H1 (cell line): ENCODE results near the gene NPTX1. TPM values are rescaled to one million over a fixed set of nuclear protein-coding genes. Genes with fewer than 3 reads are reported as not detected.

ENCODE experiments used
- CTCF ChIA-PET: fragments of 300-600 bp; sonication (Branson Sonifier 250); formaldehyde crosslinking; loops from one replicate; lab custom pipeline; 2021; ENCODE audit not compliant: partially characterized antibody; lab: Charles Lee
- POLR2A ChIA-PET: fragments of 300-600 bp; sonication (Branson Sonifier 250); formaldehyde crosslinking; loops from one replicate; lab custom pipeline; 2021; ENCODE audit warnings: inconsistent platforms; ENCODE audit not compliant: partially characterized antibody; lab: Charles Lee
- DNase-seq, 2 experiments: peaks; one replicate each; pipeline versions ENCODE4 v3.0.0 to v3.0.0-alpha.2; 2010 to 2022; ENCODE audit warnings: low spot score in 2 of 2, low read depth in 1 of 2, mixed read lengths in 1 of 2
- FAIRE-seq: peaks from 2 replicates; lab custom pipeline; 2011; peaks lifted over from hg19 to GRCh38; lab: Jason Lieb, UNC
- H2AFZ ChIP-seq: 2 replicates; pipeline ENCODE4 v1.8.1; 2012; ENCODE audit warnings: low read length, inconsistent platforms
- H2AK5ac ChIP-seq: 2 replicates; pipeline ENCODE4 v1.6.1; 2013; ENCODE audit warnings: low read depth, low read length
- H2BK120ac ChIP-seq: replicated peaks from 2 replicates; pipeline ENCODE3; 2013; ENCODE audit warnings: low read depth, low read length, inconsistent platforms
- H2BK12ac ChIP-seq: 2 replicates; pipeline ENCODE4 v1.6.1; 2013; ENCODE audit warnings: low read depth, low read length
- H2BK15ac ChIP-seq: 2 replicates; pipeline ENCODE4 v1.6.1; 2013; ENCODE audit warnings: low read length
- H2BK20ac ChIP-seq: 2 replicates; pipeline ENCODE4 v1.6.1; 2013; ENCODE audit warnings: low read length
- H2BK5ac ChIP-seq: 2 replicates; pipeline ENCODE4 v1.6.1; 2013; ENCODE audit warnings: low read depth, low read length
- H3K14ac ChIP-seq: 2 replicates; pipeline ENCODE4 v1.6.1; 2013; ENCODE audit warnings: inconsistent platforms; ENCODE audit not compliant: insufficient read length
- H3K18ac ChIP-seq: 2 replicates; pipeline ENCODE4 v1.6.1; 2013; ENCODE audit warnings: low read length; ENCODE audit errors: extremely low read depth
- H3K23ac ChIP-seq: 2 replicates; pipeline ENCODE4 v1.6.1; 2013; ENCODE audit warnings: inconsistent platforms; ENCODE audit not compliant: insufficient read length
- H3K23me2 ChIP-seq: 2 replicates; pipeline ENCODE4 v1.6.1; 2013; ENCODE audit warnings: low read depth, low read length
- H3K27ac ChIP-seq: 2 replicates; pipeline ENCODE4 v1.6.1; 2011; ENCODE audit warnings: low read depth, low read length, inconsistent platforms
- H3K27me3 ChIP-seq, 4 experiments: replicated peaks in 1 of 4; 1 replicate in 1 of 4; 2 replicates in 3 of 4; pipeline versions ENCODE4 v1.6.1 to v1.8.1; 2011 to 2013; ENCODE audit warnings: low read length in 3 of 4, mild to moderate bottlenecking in 3 of 4, inconsistent platforms in 2 of 4, mixed read lengths in 2 of 4, moderate library complexity in 1 of 4; ENCODE audit not compliant: control insufficient read depth in 3 of 4, insufficient read depth in 3 of 4; ENCODE audit errors: extremely low read depth in 1 of 4
- H3K36me3 ChIP-seq, 4 experiments: 2 replicates each; pipeline versions ENCODE4 v1.6.1 to v1.8.1; 2011 to 2013; ENCODE audit warnings: mild to moderate bottlenecking in 4 of 4, low read length in 3 of 4, moderate library complexity in 2 of 4, control low read depth in 1 of 4, inconsistent platforms in 1 of 4; ENCODE audit not compliant: insufficient read depth in 4 of 4, control insufficient read depth in 2 of 4
- H3K4ac ChIP-seq: replicated peaks from 2 replicates; pipeline ENCODE3; 2013; ENCODE audit warnings: low read length, low read depth, mixed read lengths, inconsistent platforms; ENCODE audit not compliant: insufficient read length
- H3K4me1 ChIP-seq, 4 experiments: replicated peaks in 1 of 4; 1 replicate in 1 of 4; 2 replicates in 3 of 4; pipeline versions ENCODE4 v1.6.1 to v1.8.1; 2011 to 2013; ENCODE audit warnings: low read length in 3 of 4, inconsistent platforms in 2 of 4, mixed read lengths in 1 of 4; ENCODE audit not compliant: insufficient read depth in 4 of 4, control insufficient read depth in 3 of 4
- H3K4me2 ChIP-seq, 2 experiments: 2 replicates each; pipeline versions ENCODE4 v1.6.1 to v1.8.1; 2011 to 2013; ENCODE audit warnings: low read depth in 2 of 2, low read length in 2 of 2, control low read depth in 1 of 2, inconsistent platforms in 1 of 2, mild to moderate bottlenecking in 1 of 2; ENCODE audit not compliant: insufficient read depth in 1 of 2
- H3K4me3 ChIP-seq, 4 experiments: fragments of 200-600, 300-600 bp in 1 of 4; sonication (generic), shearing (Covaris generic), sonication (Bioruptor Twin) in 1 of 4; 2 replicates each; pipeline versions ENCODE4 v1.5.1 to v1.8.1; 2011 to 2016; ENCODE audit warnings: low read length in 4 of 4, low read depth in 3 of 4, control low read depth in 2 of 4, inconsistent platforms in 2 of 4, mild to moderate bottlenecking in 2 of 4, mixed read lengths in 1 of 4, moderate library complexity in 1 of 4; ENCODE audit not compliant: insufficient read depth in 2 of 4; ENCODE audit errors: extremely low read depth in 1 of 4
- H3K56ac ChIP-seq: replicated peaks from 2 replicates; pipeline ENCODE3; 2013; ENCODE audit warnings: low read depth, mild to moderate bottlenecking, mixed read lengths, low read length, inconsistent platforms; ENCODE audit not compliant: insufficient read length
- H3K79me1 ChIP-seq: 2 replicates; pipeline ENCODE4 v1.6.1; 2013; ENCODE audit warnings: low read depth, low read length, control low read depth
- H3K79me2 ChIP-seq, 2 experiments: 2 replicates each; pipeline versions ENCODE4 v1.6.1 to v1.8.1; 2012 to 2013; ENCODE audit warnings: low read length in 2 of 2, mild to moderate bottlenecking in 2 of 2, inconsistent platforms in 1 of 2; ENCODE audit not compliant: insufficient read depth in 2 of 2, control insufficient read depth in 1 of 2
- H3K9ac ChIP-seq, 4 experiments: replicated peaks in 1 of 4; 1 replicate in 1 of 4; 2 replicates in 3 of 4; pipeline versions ENCODE4 v1.6.1 to v1.8.1; 2011 to 2013; ENCODE audit warnings: low read depth in 3 of 4, low read length in 3 of 4, control low read depth in 2 of 4, mild to moderate bottlenecking in 2 of 4, moderate library complexity in 2 of 4, inconsistent platforms in 1 of 4; ENCODE audit errors: extremely low read depth in 1 of 4
- H3K9me3 ChIP-seq, 2 experiments: 2 replicates each; pipeline versions ENCODE4 v1.6.1 to v1.8.1; 2012 to 2013; ENCODE audit warnings: mild to moderate bottlenecking in 2 of 2, moderate library complexity in 2 of 2, control low read depth in 1 of 2, inconsistent platforms in 1 of 2, low read depth in 1 of 2, low read length in 1 of 2, mixed read lengths in 1 of 2; ENCODE audit not compliant: insufficient read depth in 2 of 2
- H4K20me1 ChIP-seq, 2 experiments: replicated peaks in 1 of 2; 2 replicates each; pipeline versions ENCODE3 to v1.8.1; 2011 to 2013; ENCODE audit warnings: inconsistent platforms in 2 of 2, low read length in 2 of 2, mild to moderate bottlenecking in 1 of 2; ENCODE audit not compliant: insufficient read depth in 2 of 2, control insufficient read depth in 1 of 2
- H4K5ac ChIP-seq: 2 replicates; pipeline ENCODE4 v1.6.1; 2013; ENCODE audit warnings: low read length, low read depth, mixed read lengths, inconsistent platforms; ENCODE audit not compliant: insufficient read length
- H4K8ac ChIP-seq: 2 replicates; pipeline ENCODE4 v1.8.0; 2013; ENCODE audit warnings: mild to moderate bottlenecking, moderate library complexity, low read length, inconsistent platforms; ENCODE audit not compliant: insufficient read depth; ENCODE audit errors: extremely low read depth
- H4K91ac ChIP-seq: replicated peaks from 2 replicates; pipeline ENCODE3; 2013; ENCODE audit warnings: low read length, mixed read lengths, inconsistent platforms; ENCODE audit not compliant: insufficient read length
- ATF2 ChIP-seq: IDR thresholded peaks from 2 replicates; pipeline ENCODE4 v1.6.1; 2012; ENCODE audit warnings: low read length, inconsistent platforms
- CHD2 ChIP-seq: IDR thresholded peaks from 2 replicates; pipeline ENCODE4 v1.6.1; 2012; ENCODE audit warnings: low read length, improper control_type of control experiment
- CTBP2 ChIP-seq: IDR thresholded peaks from 2 replicates; pipeline ENCODE4 v1.7.0; 2011; ENCODE audit warnings: borderline replicate concordance, mild to moderate bottlenecking, moderate library complexity, mixed read lengths, low read length; ENCODE audit not compliant: insufficient read depth, insufficient read length
- CTCF ChIP-seq, 3 experiments: IDR thresholded peaks; 1 replicate in 2 of 3; 2 replicates in 1 of 3; pipeline versions ENCODE4 v1.5.1 to v1.6.1; 2011; ENCODE audit warnings: low read length in 3 of 3, mild to moderate bottlenecking in 3 of 3, inconsistent platforms in 2 of 3, low read depth in 1 of 3, moderate library complexity in 1 of 3; ENCODE audit not compliant: insufficient read depth in 1 of 3; ENCODE audit errors: control extremely low read depth in 1 of 3
- EP300 ChIP-seq, 2 experiments: IDR thresholded peaks; 1 replicate in 1 of 2; 2 replicates in 1 of 2; pipeline ENCODE4 v1.6.1; 2011 to 2012; ENCODE audit warnings: low read depth in 2 of 2, low read length in 2 of 2, mild to moderate bottlenecking in 2 of 2, borderline replicate concordance in 1 of 2, inconsistent platforms in 1 of 2, moderate library complexity in 1 of 2
- KDM5A ChIP-seq: fragments of 200-600 bp; IDR thresholded peaks from 2 replicates; pipeline ENCODE4 v1.7.1; 2012; ENCODE audit warnings: mild to moderate bottlenecking, low read length, inconsistent platforms, mixed read lengths
- POLR2AphosphoS5 ChIP-seq: IDR thresholded peaks from 2 replicates; pipeline ENCODE4 v1.6.1; 2011; ENCODE audit warnings: low read depth, low read length
- RXRA ChIP-seq: IDR thresholded peaks from 2 replicates; pipeline ENCODE4 v1.6.1; 2011; ENCODE audit warnings: low read depth, mild to moderate bottlenecking, low read length, moderate library complexity; ENCODE audit not compliant: insufficient read depth
- SP4 ChIP-seq: IDR thresholded peaks from 2 replicates; pipeline ENCODE4 v1.6.1; 2012; ENCODE audit warnings: low read length, inconsistent platforms
- WGBS, 2 experiments: shearing (Covaris generic) in 1 of 2; methylation state at CpG; one replicate each; pipeline versions ENCODE4 v1.1.6 to v1.1.7; 2013 to 2015; ENCODE audit warnings: low lambda C conversion rate in 2 of 2, mixed read lengths in 2 of 2, inconsistent platforms in 1 of 2, low coverage in 1 of 2, missing lambda C conversion rate in 1 of 2; ENCODE audit not compliant: insufficient replicate concordance in 2 of 2, insufficient coverage in 1 of 2, insufficient read length in 1 of 2; ENCODE audit errors: extremely low coverage in 1 of 2, missing lambda C conversion rate in 1 of 2; 5-methylcytosine and 5-hydroxymethylcytosine counted together
- polyA plus RNA-seq, 7 experiments: library from polyadenylated mRNA; depleted of rRNA in 3 of 7; stranded (reverse) in 5 of 7; unstranded in 2 of 7; fragments of >200 nt in 5 of 7; fragments of 200-250 nt in 2 of 7; gene quantifications; 1 replicate in 5 of 7; 2 replicates in 1 of 7; 4 replicates in 1 of 7; pipeline versions ENCODE4 v1.2.1 to v1.2.3, GENCODE V29; 2011 to 2013; ENCODE audit warnings: missing spikeins in 2 of 7, mixed read lengths in 2 of 7
- total RNA-seq: library from RNA; stranded (reverse); fragmentation: NEBNext Ultra II Directional; extraction: Animal tissue kit (Norgen Biotek cat#: 25700); gene quantifications from 2 replicates; pipeline ENCODE4 v1.2.1, GENCODE V29; 2021

The NPTX1 gene
- total and polyA plus RNA-seq, 2 of the 8 experiments (the other 6 are each of a cell fraction or from before 2014, with no cell fraction given) = 12.0 to 17.9 TPM

- Histone ChIP-seq H3K36me3 (peaks cover 0 to 3% (median 0%) of the 10 kb centered on the region in 4 experiments; a peak in 1 of 8 replicates), H3K4ac (no peak overlapping the region), H2BK5ac (no peak overlapping the region), H3K56ac (no peak overlapping the region), H3K18ac (no peak overlapping the region), H4K91ac (no peak overlapping the region), H2BK12ac (no peak overlapping the region), H3K14ac (no peak overlapping the region), H3K27me3 (peaks cover 0 to 10% (median 7%) of the 10 kb centered on the region in 4 experiments; a peak in 6 of 7 replicates), H3K4me1 (peaks cover 0 to 3% (median under 1%) of the 10 kb centered on the region in 4 experiments; a peak in 4 of 7 replicates), H3K9me3 (no peaks in the 10 kb centered on the region), H3K9ac (no peak overlapping the region), H4K20me1 (peaks cover 5 to 11% of the 10 kb centered on the region in 2 experiments), H3K79me2 (no peaks in the 10 kb centered on the region), H2BK20ac (no peak overlapping the region), H2AFZ (no peak overlapping the region), H2AK5ac (no peak overlapping the region), H3K27ac (no peak overlapping the region), H4K8ac (no peak overlapping the region), H2BK15ac (no peak overlapping the region), H3K23ac (no peak overlapping the region), H3K4me3 (no peak overlapping the region), H2BK120ac (no peak overlapping the region), H3K4me2 (no peak overlapping the region), H3K79me1 (no peaks in the 10 kb centered on the region; the same call in 1 of the 2 replicates), H4K5ac (no peak overlapping the region), H3K23me2 (peaks cover 11% of the 10 kb centered on the region; the same call in 1 of the 2 replicates)
- POLR2A ChIA-PET = no interaction called here
- no peak for FAIRE-seq
- DNase-seq = no peak
- 94% methylated on average over 10 of the region's 11 CpGs; no CpG with 5 or more reads in 1 of the 2 experiments for WGBS, 2 experiments
- CTCF ChIA-PET = interaction anchor here (1.3 kb wide), 1 partner anchor 157 kb away, joined by 5 read pairs; no protein-coding TSS in a partner anchor
- no peak for TF ChIP-seq KDM5A
- TF ChIP-seq CTBP2 = no peak
- TF ChIP-seq EP300 (IDR thresholded peaks at IDR 0.05; ENCODE audit: borderline replicate concordance in 1 of 2, low read depth in 2 of 2, low read length in 2 of 2) = no peak
- no peak for TF ChIP-seq POLR2AphosphoS5
- TF ChIP-seq CTCF (IDR thresholded peaks at IDR 0.05; ENCODE audit: control extremely low read depth in 1 of 3, insufficient read depth in 1 of 3, low read depth in 1 of 3, low read length in 3 of 3) = no peak
- no peak for TF ChIP-seq RXRA
- no peak for TF ChIP-seq ATF2
- TF ChIP-seq CHD2 = no peak
- no peak for TF ChIP-seq SP4
These were observed 57.8 kb downstream of the NPTX1 start for GRCh38 chr17:80418589-80418988.
